Effector memory CD8-positive, alpha-beta T cell (primary cell): Measurements from ENCODE around the gene BCL11B.

Source experiments
- ATAC-seq: fragments of 150-1000 bp; cut with Tn5 transposase; replicated peaks from 2 replicates; pipeline ENCODE4 v1.10.0; 2021; ENCODE audit warnings: mild to moderate bottlenecking, moderate library complexity
- DNase-seq, 3 experiments: peaks; one replicate each; pipeline ENCODE4 v3.0.0; 2021
- H3K27ac Mint-ChIP-seq, 2 donors: one replicate each; pipeline ENCODE4 v1.8.0; 2022; ENCODE audit warnings: mild to moderate bottlenecking in 2 of 2, mixed read lengths in 2 of 2, moderate library complexity in 2 of 2
- H3K27me3 Mint-ChIP-seq, 2 donors: one replicate each; pipeline ENCODE4 v1.8.0; 2022; ENCODE audit warnings: mixed read lengths in 2 of 2
- H3K36me3 Mint-ChIP-seq: one replicate; pipeline ENCODE4 v1.8.0; 2022; ENCODE audit warnings: mild to moderate bottlenecking, moderate library complexity, mixed read lengths; ENCODE audit not compliant: insufficient read depth
- H3K4me1 Mint-ChIP-seq, 2 donors: one replicate each; pipeline ENCODE4 v1.8.0; 2022; ENCODE audit warnings: low read depth in 2 of 2, mixed read lengths in 2 of 2
- H3K4me3 Mint-ChIP-seq, 2 donors: one replicate each; pipeline ENCODE4 v1.8.0; 2022; ENCODE audit warnings: mild to moderate bottlenecking in 2 of 2, mixed read lengths in 2 of 2, moderate library complexity in 2 of 2
- H3K9me3 Mint-ChIP-seq, 2 donors: one replicate each; pipeline ENCODE4 v1.8.0; 2022; ENCODE audit warnings: mixed read lengths in 2 of 2

BCL11B gene

DNA sequence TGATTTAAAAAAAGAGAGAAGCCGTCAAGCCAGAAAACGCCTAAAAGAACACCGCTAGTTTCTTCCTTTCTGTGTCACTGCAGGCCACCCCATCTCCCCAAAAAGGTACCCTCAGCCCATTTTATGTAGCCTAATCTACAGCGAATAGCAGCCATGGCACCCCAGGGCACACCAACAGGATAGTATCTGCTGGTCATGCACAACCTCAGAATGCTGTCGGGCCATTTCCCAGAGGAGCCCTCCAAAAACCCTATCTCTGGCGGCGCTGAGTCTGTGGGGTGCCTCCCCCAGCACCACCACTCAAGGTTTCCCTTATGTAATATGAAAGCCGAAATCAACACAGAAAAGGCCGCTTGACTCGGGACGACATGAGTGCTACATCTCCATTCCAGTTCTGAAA is 98.9 kb downstream of the BCL11B start:
- H3K4me3 Mint-ChIP-seq, result no peak overlapping the region
- H3K27me3 Mint-ChIP-seq, result no peaks in the 10 kb centered on the region
- H3K36me3 Mint-ChIP-seq, result peaks cover 85% of the 10 kb centered on the region
- no peak for ATAC-seq
- H3K27ac Mint-ChIP-seq, result no peak overlapping the region
- no peak for DNase-seq
- peaks cover 10 to 12% of the 10 kb centered on the region in 2 donors for H3K4me1 Mint-ChIP-seq
- H3K9me3 Mint-ChIP-seq, result no peaks in the 10 kb centered on the region

DNA sequence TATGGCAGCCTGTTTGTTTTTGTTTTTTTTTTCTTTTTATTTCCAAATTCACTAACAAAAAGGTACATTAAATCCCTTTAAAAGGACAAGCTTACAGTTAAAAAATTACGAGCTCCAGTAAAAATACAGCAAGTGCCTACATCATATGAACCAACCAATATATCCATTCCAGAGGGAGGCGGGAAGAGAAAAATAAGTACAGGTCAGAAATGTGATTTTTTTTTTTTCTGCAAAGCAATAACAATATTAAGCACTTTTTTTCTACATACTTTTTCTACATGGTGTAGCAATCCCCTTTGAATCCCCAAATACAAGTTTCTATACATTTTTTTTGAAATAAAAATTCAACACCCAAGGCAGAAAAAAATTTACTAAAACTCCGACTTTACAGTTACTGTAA is 100.6 kb downstream of the BCL11B start:
- DNase-seq (no peak), ATAC-seq (no peak)
- H3K27ac Mint-ChIP-seq, result peak overlapping the region; percentile 57 to 82
- no peaks in the 10 kb centered on the region for H3K27me3 Mint-ChIP-seq
- H3K36me3 Mint-ChIP-seq, result peaks cover 83% of the 10 kb centered on the region
- H3K9me3 Mint-ChIP-seq, result no peaks in the 10 kb centered on the region
- H3K4me3 Mint-ChIP-seq, result no peak overlapping the region
- peaks cover 9 to 20% of the 10 kb centered on the region in 2 donors for H3K4me1 Mint-ChIP-seq

DNA sequence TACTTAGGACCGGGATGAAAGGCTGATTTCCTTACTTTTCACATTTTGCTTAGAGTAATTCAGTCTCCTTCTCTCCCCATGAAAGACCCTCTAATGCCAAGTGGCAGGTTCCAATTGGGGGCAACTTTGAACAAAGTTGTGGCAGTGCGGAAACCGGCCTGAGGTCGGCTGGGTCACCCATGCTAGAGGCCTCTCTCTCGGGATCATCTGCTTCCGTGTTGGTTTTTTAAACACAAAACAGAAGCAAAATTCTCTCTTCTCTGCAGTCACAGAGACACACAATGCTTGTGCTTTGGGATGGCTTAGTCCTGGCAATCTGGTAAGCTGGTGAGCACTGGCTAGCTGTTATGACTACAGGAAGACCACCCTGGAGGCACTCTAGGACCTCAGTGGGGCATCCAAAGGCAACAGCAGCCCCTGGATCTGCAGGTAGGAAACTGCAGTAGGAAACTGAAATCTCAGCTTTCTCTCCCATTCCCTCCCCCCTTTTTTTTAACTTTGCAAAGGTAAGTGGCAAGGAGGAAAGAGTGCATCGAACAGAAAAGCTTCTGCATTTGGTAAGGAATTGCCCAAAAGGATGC is 102.1 kb downstream of the BCL11B start:
- H3K27me3 Mint-ChIP-seq, result no peaks in the 10 kb centered on the region
- H3K9me3 Mint-ChIP-seq, result no peaks in the 10 kb centered on the region
- DNase-seq, result no peak
- peak overlapping the region; percentile 57 to 86 for H3K27ac Mint-ChIP-seq
- H3K4me3 Mint-ChIP-seq, result no peak overlapping the region
- no peak for ATAC-seq
- peaks cover 15 to 23% of the 10 kb centered on the region in 2 donors for H3K4me1 Mint-ChIP-seq
- H3K36me3 Mint-ChIP-seq, result peaks cover 73% of the 10 kb centered on the region

DNA sequence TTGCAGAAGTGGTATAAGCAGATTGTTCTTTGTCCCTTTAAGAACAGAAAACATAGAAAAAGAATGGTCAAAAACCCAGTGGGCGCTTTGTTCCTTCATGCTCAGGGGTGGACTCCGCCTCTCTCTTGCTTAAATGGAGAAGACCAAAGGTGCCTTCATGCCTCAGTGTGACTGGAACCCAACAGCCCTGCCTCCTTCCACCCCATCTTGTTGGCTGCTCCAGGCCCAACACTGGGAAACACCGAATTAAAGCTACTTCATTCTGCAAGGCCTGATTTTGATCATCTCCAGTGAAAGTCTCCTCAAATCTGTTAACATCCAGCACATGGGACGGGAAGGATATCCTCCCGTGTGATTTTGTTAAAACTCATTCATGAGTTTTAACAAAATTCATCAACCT is 103.7 kb downstream of the BCL11B start:
- Mint-ChIP-seq H3K27me3 (no peaks in the 10 kb centered on the region), H3K4me1 (peaks cover 21 to 27% of the 10 kb centered on the region in 2 donors), H3K36me3 (peaks cover 60% of the 10 kb centered on the region), H3K4me3 (no peak overlapping the region), H3K9me3 (no peaks in the 10 kb centered on the region), H3K27ac (peak overlapping the region; percentile 13 to 86)
- DNase-seq (no peak), ATAC-seq (no peak)

DNA sequence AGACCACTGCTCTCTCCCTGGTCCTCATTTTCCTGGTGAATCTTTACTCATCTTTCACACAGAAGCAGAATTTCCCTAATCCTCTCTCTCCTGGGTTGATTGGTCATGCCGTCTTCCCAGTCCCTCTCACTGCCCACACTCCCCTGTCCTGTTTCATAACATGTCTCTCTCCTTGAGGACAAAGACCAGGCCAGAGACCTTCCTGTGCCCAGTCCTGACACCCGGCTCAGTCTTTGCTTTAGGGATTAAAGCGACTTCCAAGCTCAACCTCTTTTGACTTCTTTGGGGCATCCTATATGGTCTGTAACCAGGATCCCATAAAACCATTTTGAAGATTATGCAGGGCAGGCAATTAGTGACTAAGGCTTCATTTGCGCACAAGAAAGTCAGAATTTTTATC is 105.5 kb downstream of the BCL11B start:
- Mint-ChIP-seq H3K4me3 (no peak overlapping the region), H3K27ac (peak overlapping the region; percentile 35 to 59), H3K27me3 (no peaks in the 10 kb centered on the region), H3K9me3 (no peaks in the 10 kb centered on the region), H3K36me3 (peaks cover 41% of the 10 kb centered on the region), H3K4me1 (peaks cover 25 to 30% of the 10 kb centered on the region in 2 donors)
- no peak for ATAC-seq
- DNase-seq, result no peak

DNA sequence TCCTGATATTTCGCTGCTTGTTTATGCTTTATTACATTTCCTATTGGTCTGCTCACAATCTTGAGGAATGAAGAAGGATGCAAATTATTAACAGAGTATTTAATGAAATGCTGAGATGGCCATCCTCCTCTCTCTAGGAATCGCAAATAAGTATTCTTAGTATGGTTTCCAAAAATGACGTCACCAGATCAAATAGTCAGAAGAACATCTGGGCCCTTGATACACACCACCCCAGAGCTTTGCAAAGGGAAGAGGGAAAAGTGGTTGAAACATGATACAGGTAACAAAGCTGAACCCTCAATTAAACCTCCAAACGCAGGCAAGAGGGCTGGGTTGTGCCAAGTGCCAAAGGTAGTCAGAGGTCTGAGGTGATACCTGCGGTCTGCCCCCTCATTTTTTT is 107.3 kb downstream of the BCL11B start:
- Mint-ChIP-seq H3K27me3 (no peaks in the 10 kb centered on the region), H3K9me3 (no peaks in the 10 kb centered on the region), H3K4me3 (no peak overlapping the region), H3K27ac (no peak overlapping the region), H3K4me1 (peaks cover 27 to 30% of the 10 kb centered on the region in 2 donors), H3K36me3 (peaks cover 23% of the 10 kb centered on the region)
- ATAC-seq (no peak), DNase-seq (no peak)

DNA sequence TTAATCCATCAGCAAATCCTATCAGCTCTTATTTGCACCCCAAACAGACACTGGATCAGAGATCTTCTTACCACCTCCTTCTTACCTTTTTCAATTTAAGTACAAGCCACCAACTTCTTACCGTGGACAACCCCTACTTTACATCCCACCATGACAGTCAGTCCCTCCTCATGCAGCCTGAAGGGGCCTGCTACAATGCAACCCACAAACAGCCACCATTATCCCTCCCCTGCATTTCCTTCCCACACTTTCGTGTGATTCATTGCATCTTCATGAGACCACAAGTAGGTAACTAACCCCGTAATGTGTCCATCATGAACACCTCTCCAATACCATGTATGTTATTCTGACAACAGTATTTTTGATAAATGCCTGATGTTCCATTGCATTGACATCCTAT is 108.6 kb downstream of the BCL11B start:
- peaks cover 14% of the 10 kb centered on the region for H3K36me3 Mint-ChIP-seq
- no peaks in the 10 kb centered on the region for H3K9me3 Mint-ChIP-seq
- ATAC-seq, result no peak
- no peak overlapping the region for H3K27ac Mint-ChIP-seq
- H3K4me3 Mint-ChIP-seq, result no peak overlapping the region
- no peak for DNase-seq
- no peaks in the 10 kb centered on the region for H3K27me3 Mint-ChIP-seq
- H3K4me1 Mint-ChIP-seq, result peaks cover 23 to 26% of the 10 kb centered on the region in 2 donors

DNA sequence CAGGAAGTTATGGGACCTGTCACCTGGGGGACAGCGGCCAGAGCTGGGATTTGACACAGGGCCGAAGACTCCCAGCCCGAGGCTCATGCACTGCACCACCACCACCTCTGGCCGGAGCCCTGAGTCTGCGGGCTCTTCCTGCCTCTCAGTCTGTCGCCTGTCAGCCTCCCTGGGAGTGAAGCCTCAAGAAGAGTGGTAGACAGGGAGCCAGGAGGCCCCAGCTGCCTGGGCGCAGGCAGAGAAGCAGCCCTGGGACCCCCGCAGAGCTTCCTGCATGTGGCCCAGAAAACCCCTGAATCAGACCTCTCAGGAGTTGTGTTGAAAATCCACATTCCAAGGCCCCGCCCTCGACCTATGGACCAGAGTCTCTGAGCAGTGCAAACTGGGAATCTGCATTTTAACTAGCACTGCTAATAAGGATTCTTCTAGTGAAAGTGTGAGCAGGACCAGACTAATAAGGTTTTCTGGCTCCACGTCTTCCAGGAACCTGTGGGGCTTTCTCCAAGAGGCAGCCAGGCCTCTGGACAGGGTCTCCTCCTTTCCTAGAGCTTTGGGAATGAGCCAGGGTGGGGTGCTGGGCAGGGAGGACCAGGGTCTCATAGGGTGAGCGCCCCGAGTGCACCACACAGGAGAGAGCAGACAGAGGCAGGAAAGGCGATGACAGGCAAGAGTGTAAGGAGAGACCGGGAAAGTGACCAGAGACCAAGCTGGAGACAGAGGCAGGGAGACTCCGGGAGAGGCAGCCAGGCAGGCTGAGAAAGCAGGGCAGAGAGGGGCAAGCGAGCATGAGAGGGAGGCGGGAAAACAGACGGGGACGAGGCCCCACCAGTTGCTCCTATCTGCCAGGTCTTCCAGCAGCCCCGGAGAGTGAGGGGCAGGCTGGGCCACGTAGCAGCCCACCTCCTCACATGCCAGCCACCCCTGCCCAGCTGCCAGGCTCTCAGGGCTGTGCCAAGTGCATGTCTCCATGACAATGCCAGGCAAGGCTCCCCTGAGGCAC is 112.4 kb downstream of the BCL11B start:
- ATAC-seq (no peak), DNase-seq (no peak)
- Mint-ChIP-seq H3K4me1 (peaks cover 10 to 20% of the 10 kb centered on the region in 2 donors), H3K27ac (peak overlapping the region in 1 of 2 donors; percentile 9), H3K4me3 (no peak overlapping the region), H3K27me3 (no peaks in the 10 kb centered on the region), H3K9me3 (no peaks in the 10 kb centered on the region), H3K36me3 (no peaks in the 10 kb centered on the region)

DNA sequence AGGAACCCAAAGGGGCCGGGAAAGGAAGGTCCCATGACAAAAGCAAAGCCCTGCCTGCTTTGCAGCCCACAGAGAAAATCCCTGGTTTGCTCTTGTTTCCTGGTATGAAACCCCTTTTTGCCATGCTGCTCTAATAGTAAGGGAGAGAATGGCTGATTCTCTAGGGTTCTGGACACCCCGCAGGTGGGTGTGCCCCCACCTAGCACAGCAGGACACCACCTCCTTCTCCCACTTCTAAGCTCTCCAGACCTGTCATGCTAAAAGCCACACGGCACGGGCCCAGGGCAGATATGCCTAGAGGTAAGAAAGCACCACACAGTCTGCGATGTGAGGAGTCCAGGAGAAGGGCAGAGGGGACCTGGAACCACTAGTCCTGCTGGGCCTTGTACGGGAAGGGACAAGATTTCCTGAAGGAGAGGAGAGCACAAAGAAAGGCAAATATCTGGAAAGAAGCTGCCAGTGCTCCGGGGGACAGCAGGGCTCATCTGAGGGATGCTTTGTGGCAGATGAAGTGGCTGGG is 113.3 kb downstream of the BCL11B start:
- ATAC-seq (no peak), DNase-seq (no peak)
- H3K27ac Mint-ChIP-seq, result no peak overlapping the region
- H3K36me3 Mint-ChIP-seq, result no peaks in the 10 kb centered on the region
- H3K4me3 Mint-ChIP-seq, result no peak overlapping the region
- no peaks in the 10 kb centered on the region for H3K9me3 Mint-ChIP-seq
- no peaks in the 10 kb centered on the region for H3K27me3 Mint-ChIP-seq
- peaks cover 10 to 16% of the 10 kb centered on the region in 2 donors for H3K4me1 Mint-ChIP-seq

DNA sequence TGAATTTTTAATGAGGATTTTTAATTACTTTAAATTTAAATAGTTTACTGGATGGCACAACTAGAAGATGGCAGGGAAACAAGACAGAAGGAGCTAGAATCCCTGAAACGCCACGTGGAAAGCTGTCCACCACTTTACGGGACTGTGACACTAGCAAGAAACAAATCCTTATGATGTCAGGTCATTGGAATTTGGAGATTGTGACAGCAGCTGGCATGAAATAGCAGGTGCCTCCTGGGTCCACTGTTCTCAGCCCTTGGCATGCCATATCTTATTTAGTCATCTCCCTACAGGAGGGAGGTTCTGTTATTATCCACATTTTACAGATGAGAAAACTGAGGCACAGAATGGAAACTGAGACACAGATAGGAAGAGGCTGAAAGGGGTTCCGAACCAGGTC is 113.8 kb downstream of the BCL11B start:
- H3K27me3 Mint-ChIP-seq, result no peaks in the 10 kb centered on the region
- no peak overlapping the region for H3K27ac Mint-ChIP-seq
- no peaks in the 10 kb centered on the region for H3K9me3 Mint-ChIP-seq
- ATAC-seq, result no peak
- H3K4me1 Mint-ChIP-seq, result peaks cover 5 to 11% of the 10 kb centered on the region in 2 donors
- H3K36me3 Mint-ChIP-seq, result no peaks in the 10 kb centered on the region
- no peak for DNase-seq
- H3K4me3 Mint-ChIP-seq, result no peak overlapping the region

DNA sequence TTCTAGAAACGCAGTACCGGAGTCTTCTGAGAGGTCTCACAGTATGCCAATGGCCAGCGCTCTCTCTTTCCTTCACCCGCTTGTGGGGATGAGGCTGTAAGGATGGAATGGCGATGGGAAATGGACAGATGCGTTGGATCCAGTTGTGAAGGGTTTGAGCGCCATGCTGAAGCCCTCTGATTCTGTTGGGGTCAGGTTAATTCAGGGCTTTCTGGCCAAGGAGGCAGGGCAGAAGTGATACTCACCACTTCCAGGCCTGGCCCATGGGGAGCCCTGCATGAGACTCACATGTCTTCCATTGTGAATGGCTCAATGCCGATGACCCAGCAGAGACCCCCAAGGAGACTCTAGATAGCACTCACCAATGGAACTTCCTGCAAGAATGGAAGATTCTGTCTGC is 114.3 kb downstream of the BCL11B start:
- peaks cover 4 to 11% of the 10 kb centered on the region in 2 donors for H3K4me1 Mint-ChIP-seq
- H3K27ac Mint-ChIP-seq, result no peak overlapping the region
- no peaks in the 10 kb centered on the region for H3K9me3 Mint-ChIP-seq
- no peak overlapping the region for H3K4me3 Mint-ChIP-seq
- DNase-seq (no peak), ATAC-seq (no peak)
- no peaks in the 10 kb centered on the region for H3K27me3 Mint-ChIP-seq
- H3K36me3 Mint-ChIP-seq, result no peaks in the 10 kb centered on the region

DNA sequence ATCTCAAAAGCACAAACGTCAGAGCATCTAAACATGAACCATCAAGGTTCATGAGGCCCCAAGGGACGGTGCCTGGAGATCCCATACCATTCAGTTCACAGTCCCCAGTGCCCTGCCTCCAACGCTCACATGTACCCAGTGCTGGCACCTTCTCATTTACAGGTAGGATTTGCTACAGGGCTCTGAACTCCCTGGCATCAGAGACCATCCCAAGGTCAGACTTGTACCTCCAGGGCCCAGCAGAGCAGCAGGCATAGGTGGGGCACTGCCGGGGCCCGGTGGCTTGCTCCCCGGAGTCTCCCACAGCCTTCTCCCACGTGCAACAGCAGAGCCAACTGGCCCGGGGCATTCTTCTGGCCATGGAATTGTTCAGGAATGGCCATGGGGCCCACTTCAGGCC is 114.8 kb downstream of the BCL11B start:
- Mint-ChIP-seq H3K36me3 (no peaks in the 10 kb centered on the region), H3K27me3 (no peaks in the 10 kb centered on the region), H3K9me3 (no peaks in the 10 kb centered on the region), H3K4me1 (peaks cover 4 to 11% of the 10 kb centered on the region in 2 donors), H3K4me3 (no peak overlapping the region), H3K27ac (no peak overlapping the region)
- ATAC-seq (no peak), DNase-seq (no peak)

DNA sequence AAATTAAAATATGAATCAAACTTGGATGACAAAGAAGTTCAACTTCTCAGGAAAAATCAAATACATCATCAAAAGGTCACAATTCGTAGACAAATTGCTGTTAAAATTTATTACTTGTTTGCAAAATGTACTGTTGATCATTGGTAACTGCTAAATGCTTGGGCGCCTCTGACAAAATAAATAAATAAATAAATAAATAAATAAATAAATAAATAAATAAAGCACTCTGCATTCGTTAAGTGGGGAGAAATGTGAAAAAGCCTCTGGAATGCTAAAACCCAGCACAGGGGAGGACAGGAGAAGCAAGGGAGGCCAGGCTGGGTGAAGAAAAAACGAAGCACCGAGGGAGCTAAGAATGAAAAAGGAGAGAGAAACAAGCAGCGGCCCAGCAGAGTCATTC is 115.2 kb downstream of the BCL11B start:
- DNase-seq (no peak), ATAC-seq (no peak)
- H3K36me3 Mint-ChIP-seq, result no peaks in the 10 kb centered on the region

DNA sequence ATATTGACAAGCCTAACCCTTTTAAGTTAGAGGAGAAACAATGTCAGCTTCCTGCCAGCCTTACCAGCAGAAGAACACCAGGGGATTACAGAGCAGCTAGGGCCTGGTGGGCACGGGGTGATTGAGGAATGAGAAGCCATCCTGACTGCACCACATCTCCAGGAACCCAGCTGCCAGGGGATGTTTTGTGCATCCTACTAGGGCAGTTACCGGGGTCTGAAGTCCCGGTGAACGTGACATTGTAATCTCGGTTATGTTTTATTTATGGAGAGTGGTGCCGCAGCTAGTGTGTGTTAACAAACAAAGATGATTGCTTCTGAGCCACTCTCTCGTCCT is 115.9 kb downstream of the BCL11B start:
- Mint-ChIP-seq H3K4me3 (no peak overlapping the region), H3K27ac (no peak overlapping the region), H3K9me3 (no peaks in the 10 kb centered on the region), H3K4me1 (peaks cover 4 to 9% of the 10 kb centered on the region in 2 donors), H3K36me3 (no peaks in the 10 kb centered on the region), H3K27me3 (no peaks in the 10 kb centered on the region)
- DNase-seq (no peak), ATAC-seq (no peak)

More for the DNA sequence above, 115.2 kb downstream of the BCL11B start:
- H3K27me3 Mint-ChIP-seq, result no peaks in the 10 kb centered on the region
- H3K9me3 Mint-ChIP-seq, result no peaks in the 10 kb centered on the region
- no peak overlapping the region for H3K27ac Mint-ChIP-seq
- H3K4me1 Mint-ChIP-seq, result peaks cover 4 to 11% of the 10 kb centered on the region in 2 donors
- H3K4me3 Mint-ChIP-seq, result no peak overlapping the region
